H9 (cell line): Measurements from ENCODE around the gene POU3F3. TPM values are rescaled to one million over a fixed set of nuclear protein-coding genes. Genes with fewer than 3 reads are reported as not detected.

Experiments
- DNase-seq: peaks from one replicate; pipeline ENCODE4 v3.0.0-alpha.2; 2017
- H2AFZ ChIP-seq: one replicate; pipeline ENCODE4 v1.6.1; 2013; ENCODE audit warnings: mild to moderate bottlenecking, low read length, control low read depth, moderate library complexity
- H2AK5ac ChIP-seq: 2 replicates; pipeline ENCODE4 v1.6.1; 2013; ENCODE audit warnings: low read length, control low read depth, mixed read lengths; ENCODE audit not compliant: insufficient read length
- H2BK120ac ChIP-seq: one replicate; pipeline ENCODE4 v1.6.1; 2013; ENCODE audit warnings: low read depth, mild to moderate bottlenecking, low read length, control low read depth, inconsistent platforms; ENCODE audit not compliant: poor library complexity, severe bottlenecking
- H2BK12ac ChIP-seq: 2 replicates; pipeline ENCODE4 v1.6.1; 2013; ENCODE audit warnings: low read length, control low read depth, mixed read lengths, low read depth; ENCODE audit not compliant: insufficient read length
- H2BK15ac ChIP-seq: 2 replicates; pipeline ENCODE4 v1.6.1; 2013; ENCODE audit warnings: low read depth, low read length, control low read depth
- H2BK20ac ChIP-seq: one replicate; pipeline ENCODE4 v1.6.1; 2013; ENCODE audit warnings: low read depth, mild to moderate bottlenecking, low read length, control low read depth, inconsistent platforms; ENCODE audit not compliant: poor library complexity, severe bottlenecking
- H2BK5ac ChIP-seq: 2 replicates; pipeline ENCODE4 v1.6.1; 2013; ENCODE audit warnings: low read length, control low read depth, mixed read lengths; ENCODE audit not compliant: insufficient read length
- H3K14ac ChIP-seq: 2 replicates; pipeline ENCODE4 v1.6.1; 2013; ENCODE audit warnings: low read length, control low read depth; ENCODE audit not compliant: insufficient read depth
- H3K18ac ChIP-seq: 2 replicates; pipeline ENCODE4 v1.6.1; 2013; ENCODE audit warnings: low read depth, mild to moderate bottlenecking, mixed read lengths, low read length, control low read depth; ENCODE audit not compliant: insufficient read length
- H3K23ac ChIP-seq: 2 replicates; pipeline ENCODE4 v1.6.1; 2013; ENCODE audit warnings: low read length, control low read depth, mixed read lengths, low read depth; ENCODE audit not compliant: insufficient read length
- H3K23me2 ChIP-seq: 2 replicates; pipeline ENCODE4 v1.6.1; 2013; ENCODE audit warnings: low read depth, mild to moderate bottlenecking, mixed read lengths, low read length, control low read depth; ENCODE audit not compliant: insufficient read length, poor library complexity, severe bottlenecking
- H3K27ac ChIP-seq: 2 replicates; pipeline ENCODE4 v1.5.1; 2013; ENCODE audit warnings: low read length, control low read depth, mixed read lengths, low read depth; ENCODE audit not compliant: insufficient read length
- H3K27me3 ChIP-seq: 2 replicates; pipeline ENCODE4 v1.6.1; 2013; ENCODE audit warnings: low read length, control low read depth, inconsistent platforms; ENCODE audit not compliant: insufficient read depth
- H3K4ac ChIP-seq: 2 replicates; pipeline ENCODE4 v1.6.1; 2013; ENCODE audit warnings: low read depth, mild to moderate bottlenecking, control low read depth, inconsistent platforms, low read length, moderate library complexity
- H3K4me1 ChIP-seq: 2 replicates; pipeline ENCODE4 v1.6.1; 2013; ENCODE audit warnings: low read length, control low read depth, inconsistent platforms; ENCODE audit not compliant: insufficient read depth
- H3K4me2 ChIP-seq: 2 replicates; pipeline ENCODE4 v1.6.1; 2013; ENCODE audit warnings: low read length, control low read depth, mixed read lengths; ENCODE audit not compliant: insufficient read length, insufficient read depth
- H3K56ac ChIP-seq: 2 replicates; pipeline ENCODE4 v1.6.1; 2013; ENCODE audit warnings: low read depth, mild to moderate bottlenecking, mixed read lengths, low read length, control low read depth; ENCODE audit not compliant: insufficient read length
- H3K79me1 ChIP-seq: 2 replicates; pipeline ENCODE4 v1.6.1; 2013; ENCODE audit warnings: low read depth, mild to moderate bottlenecking, moderate library complexity, low read length, control low read depth, inconsistent platforms; ENCODE audit not compliant: insufficient read depth, poor library complexity, severe bottlenecking
- H3K79me2 ChIP-seq: 2 replicates; pipeline ENCODE4 v1.6.1; 2013; ENCODE audit warnings: low read length, control low read depth, inconsistent platforms; ENCODE audit not compliant: insufficient read depth
- H3K9ac ChIP-seq: 2 replicates; pipeline ENCODE4 v1.6.1; 2013; ENCODE audit warnings: low read length, control low read depth, mixed read lengths; ENCODE audit not compliant: insufficient read length; ENCODE audit errors: extremely low read depth
- H3K9me3 ChIP-seq: one replicate; pipeline ENCODE4 v1.6.1; 2013; ENCODE audit warnings: low read depth, low read length, inconsistent platforms; ENCODE audit not compliant: control insufficient read depth
- H3T11ph ChIP-seq: one replicate; pipeline ENCODE4 v1.6.1; 2013; ENCODE audit warnings: mild to moderate bottlenecking, low read length, control low read depth, inconsistent platforms
- H4K20me1 ChIP-seq: one replicate; pipeline ENCODE4 v1.6.1; 2013; ENCODE audit not compliant: control insufficient read depth, insufficient read length, insufficient read depth
- H4K5ac ChIP-seq: 2 replicates; pipeline ENCODE4 v1.6.1; 2013; ENCODE audit warnings: low read depth, mild to moderate bottlenecking, mixed read lengths, low read length, control low read depth; ENCODE audit not compliant: insufficient read length
- H4K8ac ChIP-seq: replicated peaks from 2 replicates; pipeline ENCODE4 v1.6.1; 2013; ENCODE audit warnings: low read length, control low read depth, mixed read lengths, low read depth; ENCODE audit not compliant: insufficient read length
- H4K91ac ChIP-seq: 2 replicates; pipeline ENCODE4 v1.6.1; 2013; ENCODE audit warnings: low read depth, mild to moderate bottlenecking, moderate library complexity, mixed read lengths, low read length, control low read depth; ENCODE audit not compliant: insufficient read length
- H3K27ac Mint-ChIP-seq, 3 experiments: 2 replicates in 2 of 3; 3 replicates in 1 of 3; pipeline ENCODE4 v1.8.0; 2020 to 2021; ENCODE audit warnings: mixed read lengths in 3 of 3, mild to moderate bottlenecking in 1 of 3, moderate library complexity in 1 of 3
- H3K27me3 Mint-ChIP-seq: 2 replicates; pipeline ENCODE4 v1.8.0; 2021; ENCODE audit warnings: low read depth, mild to moderate bottlenecking, moderate library complexity, mixed read lengths
- H3K36me3 Mint-ChIP-seq, 3 experiments: 2 replicates in 2 of 3; 3 replicates in 1 of 3; pipeline ENCODE4 v1.8.0; 2020 to 2021; ENCODE audit warnings: low read depth in 3 of 3, mixed read lengths in 3 of 3; ENCODE audit not compliant: insufficient read depth in 1 of 3
- H3K4me1 Mint-ChIP-seq, 2 experiments: 2 replicates each; pipeline ENCODE4 v1.8.0; 2020; ENCODE audit warnings: mixed read lengths in 2 of 2
- H3K4me3 Mint-ChIP-seq, 2 experiments: 2 replicates in 1 of 2; 3 replicates in 1 of 2; pipeline ENCODE4 v1.8.0; 2020 to 2021; ENCODE audit warnings: mild to moderate bottlenecking in 2 of 2, mixed read lengths in 2 of 2, moderate library complexity in 1 of 2
- H3K9me3 Mint-ChIP-seq, 2 experiments: 2 replicates in 1 of 2; 3 replicates in 1 of 2; pipeline ENCODE4 v1.8.0; 2020; ENCODE audit warnings: mild to moderate bottlenecking in 2 of 2, mixed read lengths in 2 of 2, moderate library complexity in 1 of 2
- CTCF ChIP-seq: fragments of 200-600 bp; sonication (generic); conservative IDR thresholded peaks from 3 replicates; pipeline ENCODE4 v1.8.0; 2021; ENCODE audit warnings: antibody characterized with exemption, mild to moderate bottlenecking
- WGBS: extraction: QIAGEN DNeasy Blood & Tissue Kit; methylation state at CpG from one replicate; pipeline ENCODE4 v1.1.7; 2013; ENCODE audit warnings: missing lambda C conversion rate, low lambda C conversion rate, mixed read lengths; ENCODE audit not compliant: insufficient read length; ENCODE audit errors: extremely low coverage; 5-methylcytosine and 5-hydroxymethylcytosine counted together
- total RNA-seq: library from RNA; stranded (reverse); gene quantifications from 2 replicates; pipeline ENCODE4 v1.2.1, GENCODE V29; 2021

POU3F3 gene
- total RNA-seq, 1 experiment from 2014 or later = not detected

- H3K4me1 Mint-ChIP-seq = peaks cover 47 to 65% of the 10 kb centered on the region in 2 experiments
- Histone ChIP-seq H3K79me1 (no peaks in the 10 kb centered on the region), H3K18ac (no peak overlapping the region), H2BK5ac (no peak overlapping the region), H2BK15ac (no peak overlapping the region), H2AFZ (no peak overlapping the region), H2BK12ac (no peak overlapping the region), H3K4me2 (peak overlapping the region; percentile 58), H3K23me2 (peaks cover 27% of the 10 kb centered on the region), H3K9ac (no peak overlapping the region), H4K91ac (no peak overlapping the region), H4K8ac (no peak overlapping the region), H3K4me1 (no peaks in the 10 kb centered on the region; the same call in 1 of the 2 replicates), H2AK5ac (no peak overlapping the region), H3K4ac (no peak overlapping the region), H3K23ac (no peak overlapping the region), H3K27me3 (peaks cover 69% of the 10 kb centered on the region), H2BK120ac (no peak overlapping the region), H3K14ac (no peak overlapping the region), H3T11ph (no peak overlapping the region), H2BK20ac (no peak overlapping the region), H4K20me1 (no peaks in the 10 kb centered on the region), H3K9me3 (no peaks in the 10 kb centered on the region), H3K79me2 (no peaks in the 10 kb centered on the region), H4K5ac (no peak overlapping the region), H3K56ac (no peak overlapping the region), H3K27ac (no peak overlapping the region)
- TF ChIP-seq CTCF = no peak
- 0 out of 7 replicates have a peak overlapping the region, but pooled peaks of 1 of the 3 experiments have one; percentile 12 for H3K27ac Mint-ChIP-seq
- H3K9me3 Mint-ChIP-seq = peaks cover 2 to 12% of the 10 kb centered on the region in 2 experiments; a peak in 3 of 5 replicates
- no peak for DNase-seq
- no CpG with 5 or more reads among the region's 13 CpGs for WGBS
- peaks cover 97% of the 10 kb centered on the region for H3K27me3 Mint-ChIP-seq
- H3K4me3 Mint-ChIP-seq = peak overlapping the region; percentile 37 to 82
- H3K36me3 Mint-ChIP-seq = no peaks in the 10 kb centered on the region; a peak in 1 of 7 replicates
These were observed 8.4 kb upstream of the POU3F3 start for GRCh38 chr2:104845552-104845931.
